Measurements from ENCODE around the gene LZTR1. TPM values are rescaled to one million over a fixed set of nuclear protein-coding genes. Genes with fewer than 3 reads are reported as not detected.

The LZTR1 gene
- total and polyA plus RNA-seq, 2 experiments from 2014 or later: 9.2 to 39.9 TPM

- TF ChIP-seq, protein P1, sequence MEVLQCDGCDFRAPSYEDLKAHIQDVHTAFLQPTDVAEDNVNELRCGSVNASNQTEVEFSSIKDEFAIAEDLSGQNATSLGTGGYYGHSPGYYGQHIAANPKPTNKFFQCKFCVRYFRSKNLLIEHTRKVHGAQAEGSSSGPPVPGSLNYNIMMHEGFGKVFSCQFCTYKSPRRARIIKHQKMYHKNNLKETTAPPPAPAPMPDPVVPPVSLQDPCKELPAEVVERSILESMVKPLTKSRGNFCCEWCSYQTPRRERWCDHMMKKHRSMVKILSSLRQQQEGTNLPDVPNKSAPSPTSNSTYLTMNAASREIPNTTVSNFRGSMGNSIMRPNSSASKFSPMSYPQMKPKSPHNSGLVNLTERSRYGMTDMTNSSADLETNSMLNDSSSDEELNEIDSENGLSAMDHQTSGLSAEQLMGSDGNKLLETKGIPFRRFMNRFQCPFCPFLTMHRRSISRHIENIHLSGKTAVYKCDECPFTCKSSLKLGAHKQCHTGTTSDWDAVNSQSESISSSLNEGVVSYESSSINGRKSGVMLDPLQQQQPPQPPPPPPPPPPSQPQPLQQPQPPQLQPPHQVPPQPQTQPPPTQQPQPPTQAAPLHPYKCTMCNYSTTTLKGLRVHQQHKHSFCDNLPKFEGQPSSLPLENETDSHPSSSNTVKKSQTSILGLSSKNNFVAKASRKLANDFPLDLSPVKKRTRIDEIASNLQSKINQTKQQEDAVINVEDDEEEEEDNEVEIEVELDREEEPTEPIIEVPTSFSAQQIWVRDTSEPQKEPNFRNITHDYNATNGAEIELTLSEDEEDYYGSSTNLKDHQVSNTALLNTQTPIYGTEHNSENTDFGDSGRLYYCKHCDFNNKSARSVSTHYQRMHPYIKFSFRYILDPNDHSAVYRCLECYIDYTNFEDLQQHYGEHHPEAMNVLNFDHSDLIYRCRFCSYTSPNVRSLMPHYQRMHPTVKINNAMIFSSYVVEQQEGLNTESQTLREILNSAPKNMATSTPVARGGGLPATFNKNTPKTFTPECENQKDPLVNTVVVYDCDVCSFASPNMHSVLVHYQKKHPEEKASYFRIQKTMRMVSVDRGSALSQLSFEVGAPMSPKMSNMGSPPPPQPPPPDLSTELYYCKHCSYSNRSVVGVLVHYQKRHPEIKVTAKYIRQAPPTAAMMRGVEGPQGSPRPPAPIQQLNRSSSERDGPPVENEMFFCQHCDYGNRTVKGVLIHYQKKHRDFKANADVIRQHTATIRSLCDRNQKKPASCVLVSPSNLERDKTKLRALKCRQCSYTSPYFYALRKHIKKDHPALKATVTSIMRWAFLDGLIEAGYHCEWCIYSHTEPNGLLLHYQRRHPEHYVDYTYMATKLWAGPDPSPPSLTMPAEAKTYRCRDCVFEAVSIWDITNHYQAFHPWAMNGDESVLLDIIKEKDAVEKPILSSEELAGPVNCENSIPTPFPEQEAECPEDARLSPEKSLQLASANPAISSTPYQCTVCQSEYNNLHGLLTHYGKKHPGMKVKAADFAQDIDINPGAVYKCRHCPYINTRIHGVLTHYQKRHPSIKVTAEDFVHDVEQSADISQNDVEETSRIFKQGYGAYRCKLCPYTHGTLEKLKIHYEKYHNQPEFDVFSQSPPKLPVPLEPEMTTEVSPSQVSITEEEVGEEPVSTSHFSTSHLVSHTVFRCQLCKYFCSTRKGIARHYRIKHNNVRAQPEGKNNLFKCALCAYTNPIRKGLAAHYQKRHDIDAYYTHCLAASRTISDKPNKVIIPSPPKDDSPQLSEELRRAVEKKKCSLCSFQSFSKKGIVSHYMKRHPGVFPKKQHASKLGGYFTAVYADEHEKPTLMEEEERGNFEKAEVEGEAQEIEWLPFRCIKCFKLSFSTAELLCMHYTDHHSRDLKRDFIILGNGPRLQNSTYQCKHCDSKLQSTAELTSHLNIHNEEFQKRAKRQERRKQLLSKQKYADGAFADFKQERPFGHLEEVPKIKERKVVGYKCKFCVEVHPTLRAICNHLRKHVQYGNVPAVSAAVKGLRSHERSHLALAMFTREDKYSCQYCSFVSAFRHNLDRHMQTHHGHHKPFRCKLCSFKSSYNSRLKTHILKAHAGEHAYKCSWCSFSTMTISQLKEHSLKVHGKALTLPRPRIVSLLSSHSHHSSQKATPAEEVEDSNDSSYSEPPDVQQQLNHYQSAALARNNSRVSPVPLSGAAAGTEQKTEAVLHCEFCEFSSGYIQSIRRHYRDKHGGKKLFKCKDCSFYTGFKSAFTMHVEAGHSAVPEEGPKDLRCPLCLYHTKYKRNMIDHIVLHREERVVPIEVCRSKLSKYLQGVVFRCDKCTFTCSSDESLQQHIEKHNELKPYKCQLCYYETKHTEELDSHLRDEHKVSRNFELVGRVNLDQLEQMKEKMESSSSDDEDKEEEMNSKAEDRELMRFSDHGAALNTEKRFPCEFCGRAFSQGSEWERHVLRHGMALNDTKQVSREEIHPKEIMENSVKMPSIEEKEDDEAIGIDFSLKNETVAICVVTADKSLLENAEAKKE (CRISPR knock-in tag; IDR thresholded peaks at IDR 0.05): no peak
- TF ChIP-seq JUNB (IDR thresholded peaks at IDR 0.05; ENCODE audit: unreplicated experiment): no peak
- TF ChIP-seq NANOG (IDR thresholded peaks at IDR 0.05; ENCODE audit: borderline replicate concordance): no peak
- TF ChIP-seq EZH2 (IDR thresholded peaks at IDR 0.05; ENCODE audit: low read depth, unreplicated experiment): no peak
Observed at GRCh38 chr22:20987375-20987774, 5.3 kb downstream of the LZTR1 start (continued).

- H3K9me3 Mint-ChIP-seq: no peaks in the 10 kb centered on the region
- H3K27me3 Mint-ChIP-seq (ENCODE audit: insufficient read depth, low read depth, poor library complexity): peaks cover 1% of the 10 kb centered on the region
- Histone ChIP-seq H3K27me3 (ENCODE audit: insufficient read depth) (no peaks in the 10 kb centered on the region), H3K4me2 (no peak overlapping the region), H3K27ac (ENCODE audit: low read depth) (no peak overlapping the region), H2AFZ (no peak overlapping the region), H3F3A (replicated peaks; ENCODE audit: low read depth) (no peaks in the 10 kb centered on the region), H3K4me3 (no peak overlapping the region), H3K79me2 (replicated peaks; ENCODE audit: insufficient read depth) (no peaks in the 10 kb centered on the region), H4K20me1 (replicated peaks; ENCODE audit: insufficient read depth) (no peaks in the 10 kb centered on the region), H3K9me2 (ENCODE audit: insufficient read depth) (no peaks in the 10 kb centered on the region), H3K36me3 (ENCODE audit: insufficient read depth) (no peaks in the 10 kb centered on the region), H3K4me1 (ENCODE audit: insufficient read depth) (no peaks in the 10 kb centered on the region)
- H3K4me1 Mint-ChIP-seq: no peaks in the 10 kb centered on the region; the same call in 2 of the 3 replicates
- H3K4me3 Mint-ChIP-seq: no peak overlapping the region
- no peak overlapping the region for H3K27ac Mint-ChIP-seq
- DNase-seq (ENCODE audit: low spot score): peak; percentile 39
- TF ChIP-seq CTCF (conservative IDR thresholded peaks at IDR 0.05; ENCODE audit: low read depth in 2 of 2): 0 out of 4 replicates have a peak, but pooled peaks of 1 of the 2 experiments have one; percentile 13
- TF ChIP-seq, protein P1 (CRISPR knock-in tag; IDR thresholded peaks at IDR 0.05): no peak
- H3K36me3 Mint-ChIP-seq (ENCODE audit: low read depth): peaks cover 6% of the 10 kb centered on the region; the same call in 1 of the 3 replicates
- ATAC-seq: peak; percentile 78
Observed at GRCh38 chr22:20988573-20989322, 6.7 kb downstream of the LZTR1 start.
